ENCODE data around the gene ERGIC1.

Gene ERGIC1

DNA sequence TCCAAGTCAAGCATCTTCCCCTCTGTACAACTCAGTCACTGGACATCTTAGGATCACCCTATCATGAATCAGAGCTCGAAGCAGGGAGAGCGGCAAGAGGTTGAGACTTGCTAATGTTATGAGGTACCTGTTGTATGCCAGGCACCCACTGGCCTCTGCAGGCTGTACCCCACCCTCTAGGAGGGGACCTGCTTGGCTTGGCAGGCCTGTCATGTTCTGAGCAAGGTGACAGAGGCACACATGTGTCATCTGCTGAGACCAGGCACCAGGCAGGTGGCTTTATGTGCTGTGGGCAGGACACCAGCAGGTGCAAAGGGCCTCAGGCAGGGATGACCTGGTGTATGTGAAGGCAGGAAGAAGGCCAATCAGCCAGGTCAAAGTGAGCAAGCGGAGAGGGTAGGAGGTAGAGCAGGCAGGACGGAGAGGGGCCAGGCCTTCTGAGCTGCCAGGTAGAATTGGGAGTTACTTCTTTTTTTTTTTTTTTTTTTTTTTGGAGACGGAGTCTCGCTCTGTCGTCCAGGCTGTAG lies 64.9 kb downstream of the ERGIC1 start:
- no peak for DNase-seq (ENCODE audit: low read depth in 2 of 2, low spot score in 1 of 2)

DNA sequence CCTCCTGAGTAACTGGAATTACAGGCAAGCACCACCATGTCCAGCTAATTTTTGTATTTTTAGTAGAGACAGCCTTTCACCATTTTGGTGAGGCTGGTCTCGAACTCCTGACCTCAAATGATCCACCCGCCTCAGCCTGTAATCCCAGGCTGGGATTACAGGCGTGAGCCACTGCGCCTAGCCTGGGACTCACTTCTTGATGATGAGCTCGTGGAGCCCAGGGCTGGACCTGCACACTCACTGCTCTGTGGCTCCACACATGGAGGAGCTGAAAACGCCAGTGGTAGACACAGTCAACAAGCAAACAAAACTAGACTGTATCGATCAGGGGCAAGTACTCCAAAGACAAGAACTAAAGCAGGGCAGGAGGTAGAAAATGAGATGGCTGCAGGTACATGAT lies 65.4 kb downstream of the ERGIC1 start:
- DNase-seq (ENCODE audit: low read depth in 2 of 2, low spot score in 1 of 2) = no peak

DNA sequence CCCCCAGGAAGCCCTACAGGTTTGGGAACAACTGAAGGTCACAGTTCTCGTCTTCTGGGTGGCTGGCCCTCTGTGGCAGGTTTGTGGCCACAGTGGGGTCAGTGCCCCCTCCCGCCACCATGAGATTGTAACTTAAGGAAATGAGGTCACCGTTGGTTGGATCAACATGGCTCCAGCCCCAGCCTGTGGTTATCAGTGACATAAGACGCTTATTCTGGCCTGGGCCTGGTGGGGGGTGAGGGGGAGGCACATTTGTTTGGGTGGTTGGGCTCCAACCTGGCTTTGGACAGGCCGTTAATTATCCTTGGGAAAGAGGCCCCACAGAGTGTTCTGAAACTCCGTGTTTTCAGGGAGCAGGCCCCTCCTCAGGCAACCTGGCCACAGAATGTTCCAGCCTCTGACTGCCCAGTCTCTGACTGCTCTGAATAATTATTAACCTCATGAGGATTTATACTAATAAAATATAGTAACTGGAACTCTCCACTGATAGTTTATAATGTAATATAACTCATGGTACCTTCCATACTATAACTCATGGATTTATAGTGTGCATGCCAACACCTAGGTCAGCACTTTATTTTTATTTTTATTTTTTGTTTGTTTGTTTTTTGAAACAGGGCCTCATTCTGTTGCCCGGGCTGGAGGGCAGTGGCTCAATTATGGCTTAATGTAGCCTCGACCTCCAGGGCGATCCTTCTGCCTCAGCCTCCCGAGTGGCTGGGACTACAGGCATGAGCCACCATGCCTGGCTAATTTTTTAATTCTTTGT lies 67.1 kb downstream of the ERGIC1 start:
- DNase-seq (ENCODE audit: low read depth in 2 of 2, low spot score in 1 of 2) = no peak

DNA sequence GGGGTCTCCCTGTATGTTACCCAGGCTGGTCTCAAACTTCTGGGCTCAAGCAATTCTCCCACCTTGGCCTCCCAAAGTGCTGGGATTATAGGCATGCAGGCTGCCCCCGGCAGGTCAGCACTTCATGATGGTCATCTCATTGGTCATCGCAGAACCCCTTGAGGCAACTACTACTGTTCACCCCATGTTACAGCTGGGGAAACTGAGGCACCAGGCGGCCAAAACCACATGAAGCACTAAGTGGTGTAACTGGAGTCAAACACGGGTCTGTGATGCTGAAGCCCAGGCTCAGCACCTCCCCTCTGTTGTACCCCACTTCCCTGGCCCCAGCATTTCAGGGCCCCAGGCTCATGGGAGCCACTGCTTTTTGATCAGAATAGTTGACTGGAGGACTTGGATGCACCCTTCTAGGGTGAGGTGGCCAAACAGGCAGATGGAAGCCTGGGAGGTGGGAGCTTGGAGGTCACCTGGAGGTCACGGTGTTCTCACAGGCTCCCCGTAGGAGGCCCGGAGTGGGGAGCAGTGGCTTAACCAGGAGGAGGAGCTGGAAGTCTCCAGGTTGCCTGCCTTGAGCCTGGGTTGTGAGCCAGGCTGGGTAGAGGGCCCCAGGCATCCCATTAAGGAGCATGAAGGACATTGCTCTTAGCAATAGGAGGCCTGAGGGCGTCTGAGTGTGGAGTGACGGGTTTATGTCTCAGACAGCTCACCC lies 67.9 kb downstream of the ERGIC1 start:
- DNase-seq (ENCODE audit: low read depth in 2 of 2, low spot score in 1 of 2) = no peak

DNA sequence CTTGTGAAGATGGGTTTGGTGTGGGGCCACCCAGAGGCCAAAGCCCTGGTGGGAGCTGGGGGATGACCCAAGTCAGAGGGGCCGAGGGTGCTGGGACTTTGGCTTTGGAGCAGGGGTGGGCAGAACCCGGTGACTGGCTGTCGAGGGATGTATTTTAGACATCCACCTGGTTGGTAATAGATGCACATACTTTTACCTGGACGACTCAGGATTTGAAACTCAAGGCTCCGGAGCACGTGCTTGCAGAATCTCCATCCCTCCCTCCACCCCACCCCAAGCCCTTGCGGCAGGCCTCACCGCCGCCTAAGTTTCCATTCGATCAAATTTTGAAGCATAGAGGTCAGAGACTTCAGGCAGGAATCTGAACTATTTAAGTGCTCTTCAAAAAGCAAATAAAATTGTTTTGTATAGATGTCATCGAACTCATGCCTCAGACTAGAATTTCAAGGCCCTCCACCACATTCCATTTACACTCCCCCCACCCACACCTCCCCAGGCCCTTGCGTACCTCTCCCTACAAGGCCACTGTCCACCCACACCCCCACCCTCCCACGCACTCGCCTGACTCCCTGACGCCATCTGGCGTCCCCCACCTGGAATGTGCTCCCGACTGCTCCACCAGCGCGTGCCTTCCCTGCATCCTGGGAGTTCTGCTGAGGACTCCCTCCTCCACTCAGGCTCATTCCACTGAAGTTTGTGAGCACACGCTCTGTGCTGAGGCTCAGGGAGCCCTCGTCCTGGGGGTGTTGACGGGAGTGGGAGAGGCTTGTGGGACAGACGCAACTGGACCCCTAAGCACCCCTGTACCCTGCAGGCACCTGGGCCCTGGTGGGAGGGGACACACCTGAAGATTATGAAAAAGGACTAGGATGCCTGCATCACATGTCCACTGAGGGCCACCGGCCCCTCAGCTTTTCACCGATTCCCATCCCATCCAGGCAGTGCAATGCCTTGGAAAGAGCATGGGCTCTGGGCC lies 68.7 kb downstream of the ERGIC1 start:
- DNase-seq (ENCODE audit: low read depth in 2 of 2, low spot score in 1 of 2) = no peak

DNA sequence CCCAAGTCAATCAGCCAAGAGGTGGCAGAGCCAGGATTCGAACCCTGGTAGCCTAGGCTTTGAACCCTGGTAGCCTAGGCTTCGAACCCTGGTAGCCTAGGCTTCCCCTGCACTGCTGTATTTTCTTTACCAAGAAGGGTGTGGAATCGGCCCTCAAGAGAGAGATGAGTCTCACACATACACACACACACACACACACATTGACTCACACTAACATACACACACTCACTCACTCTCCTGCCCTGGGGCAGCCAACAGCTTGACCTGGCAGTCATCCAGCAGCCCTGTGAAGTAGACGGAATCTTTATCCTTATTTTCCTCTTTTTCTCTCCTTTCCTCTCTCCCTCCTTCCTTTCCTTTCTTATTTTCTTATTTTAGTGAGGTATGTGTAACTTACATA lies 69.7 kb downstream of the ERGIC1 start:
- DNase-seq (ENCODE audit: low read depth in 2 of 2, low spot score in 1 of 2) = no peak

DNA sequence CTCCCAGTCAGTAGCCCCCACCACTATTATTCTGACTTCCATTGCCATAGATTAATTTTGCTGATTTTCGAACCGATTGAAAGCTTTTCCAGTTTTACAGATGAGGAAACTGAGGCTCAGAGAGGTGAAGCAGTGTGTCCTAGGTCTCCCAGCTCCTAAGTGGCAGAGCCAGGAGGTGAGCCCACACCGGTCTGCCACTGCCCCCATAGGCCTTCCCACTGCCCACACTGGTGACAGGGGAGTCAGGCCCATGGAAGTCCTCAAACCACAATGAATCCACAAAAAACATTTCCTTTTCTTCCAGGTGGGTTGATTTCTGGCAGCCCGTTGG lies 70.2 kb downstream of the ERGIC1 start:
- no peak for DNase-seq (ENCODE audit: low read depth in 2 of 2, low spot score in 1 of 2)

DNA sequence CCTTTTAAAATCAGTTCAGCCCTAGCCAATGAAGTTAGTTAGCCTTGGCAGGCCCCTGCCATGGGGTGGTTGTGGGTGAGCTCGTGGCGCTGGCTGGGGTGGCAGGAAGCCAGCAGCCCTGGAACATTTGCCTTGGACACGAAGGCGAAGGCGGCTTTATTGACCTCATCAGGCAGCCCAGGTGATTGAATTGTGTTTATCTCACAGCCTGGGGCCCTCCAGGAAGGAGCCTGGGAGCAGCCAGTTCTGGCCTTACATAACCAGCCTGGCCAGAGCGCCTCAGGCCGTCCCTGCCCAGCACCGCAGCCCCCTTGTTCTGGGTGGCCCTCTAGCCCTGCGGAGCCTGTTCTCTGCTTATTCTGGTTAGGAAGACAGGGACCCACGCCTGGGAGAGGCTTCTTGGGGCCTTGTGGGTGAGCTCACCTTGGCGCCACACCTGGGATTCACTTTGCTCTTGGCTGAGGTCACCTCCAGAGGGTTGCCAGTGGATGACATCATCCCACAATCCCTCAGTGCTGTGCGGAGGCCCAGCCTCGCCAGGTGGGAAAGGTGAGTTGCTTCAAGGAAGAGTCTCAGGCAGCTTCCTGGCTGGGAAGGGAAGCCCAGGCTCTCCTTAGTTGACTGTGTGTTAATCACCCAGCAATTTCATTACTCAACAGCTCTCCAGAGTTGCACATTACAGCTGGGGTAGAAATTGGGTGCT lies 70.7 kb downstream of the ERGIC1 start:
- no peak for DNase-seq (ENCODE audit: low read depth in 2 of 2, low spot score in 1 of 2)

DNA sequence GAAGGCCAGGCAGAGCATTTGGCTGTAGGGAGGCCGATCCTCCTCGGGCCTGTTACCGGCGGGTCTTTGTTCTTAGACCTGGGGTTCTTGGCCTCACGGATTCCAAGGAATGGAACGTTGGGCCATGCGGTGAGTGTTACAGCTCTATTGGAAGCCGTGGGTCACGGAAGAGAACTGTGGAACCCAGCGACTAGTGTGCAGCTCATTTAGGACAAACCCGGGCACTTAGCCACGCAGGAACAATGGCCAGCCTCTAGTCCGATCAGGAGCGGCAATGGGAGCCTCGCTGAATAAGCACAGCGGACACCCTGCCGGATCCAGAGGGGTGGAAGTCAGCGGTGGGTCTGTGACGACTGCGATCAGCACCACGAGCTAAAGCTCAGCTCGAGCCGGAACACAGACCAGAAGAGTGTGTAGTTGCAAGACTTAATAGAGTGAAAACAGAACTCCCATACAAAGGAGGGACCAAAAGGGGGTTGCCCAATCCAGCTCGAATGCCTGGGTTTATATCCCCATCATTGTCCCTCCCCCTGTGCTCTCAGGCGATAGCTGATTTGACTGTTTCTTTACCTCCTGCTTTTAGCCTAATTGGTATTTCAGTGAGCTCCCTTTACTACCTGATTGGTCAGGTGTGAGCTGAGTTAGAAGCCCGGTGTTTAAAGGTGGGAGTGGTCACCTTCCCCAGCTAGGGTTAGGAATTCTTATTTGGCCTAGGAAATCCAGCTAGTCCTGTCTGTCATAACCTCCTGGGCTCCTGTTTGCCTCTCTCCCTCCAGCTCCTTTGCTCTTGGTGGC lies 71.5 kb downstream of the ERGIC1 start:
- DNase-seq (ENCODE audit: low read depth in 2 of 2, low spot score in 1 of 2) = no peak

DNA sequence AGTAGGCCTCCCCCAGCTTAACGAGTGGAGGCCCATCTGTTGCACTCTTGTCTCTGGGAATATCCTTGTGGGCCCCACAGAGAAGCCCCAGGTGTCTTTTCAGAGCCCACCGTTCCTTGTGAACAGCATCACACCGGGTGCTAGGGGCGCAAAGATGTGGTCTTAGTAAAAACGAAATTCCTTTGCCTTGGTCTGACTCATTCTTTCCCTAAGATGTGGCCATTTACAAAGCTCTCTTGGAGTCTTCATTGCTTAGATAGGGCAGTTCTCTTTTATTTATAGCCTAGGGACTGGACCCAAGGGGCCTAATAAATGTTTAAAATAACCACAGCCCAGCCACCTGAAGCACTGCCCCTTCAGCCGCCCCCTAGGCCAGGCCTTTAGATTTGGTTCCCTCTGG lies 72.4 kb downstream of the ERGIC1 start:
- no peak for DNase-seq (ENCODE audit: low read depth in 2 of 2, low spot score in 1 of 2)

DNA sequence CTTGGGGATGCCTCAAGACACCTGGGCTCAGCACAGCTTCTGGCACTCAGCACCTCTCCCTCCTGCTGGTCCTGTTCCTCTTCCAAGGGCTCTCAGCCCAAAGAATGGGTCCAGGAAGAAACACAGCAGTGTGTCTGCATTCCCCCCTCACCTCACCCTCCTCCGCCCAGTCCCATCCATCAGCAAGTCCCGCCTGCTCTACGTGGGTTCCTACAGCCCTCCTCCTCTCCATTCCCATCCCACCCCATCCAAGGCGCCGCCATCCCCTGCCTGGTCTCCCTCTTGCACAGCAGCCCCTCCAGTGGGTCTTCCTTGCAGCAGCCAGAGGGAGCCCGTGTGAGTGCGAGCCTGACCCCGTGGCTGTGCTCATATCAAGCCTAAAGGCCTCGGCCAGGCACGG lies 72.8 kb downstream of the ERGIC1 start:
- no peak for DNase-seq (ENCODE audit: low read depth in 2 of 2, low spot score in 1 of 2)

DNA sequence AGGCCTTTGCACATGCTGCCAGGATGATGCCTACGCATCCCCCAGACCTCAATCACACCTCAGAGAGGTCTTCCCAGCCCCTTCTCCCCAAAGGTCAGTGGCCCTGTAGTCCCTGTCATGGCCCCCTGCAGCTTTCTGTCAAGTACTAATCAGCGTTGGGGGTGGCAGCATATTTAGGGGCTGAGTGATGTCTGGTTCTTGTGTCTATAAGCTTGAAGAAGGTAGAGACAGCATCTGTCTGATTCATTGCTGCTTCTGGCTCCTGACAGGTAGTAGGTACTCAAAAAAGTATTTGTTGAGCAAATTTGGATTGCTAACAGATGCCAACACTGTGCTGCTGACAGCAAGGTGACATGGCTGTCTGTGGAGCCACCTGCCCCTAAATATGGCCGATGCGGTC lies 73.6 kb downstream of the ERGIC1 start:
- no peak for DNase-seq (ENCODE audit: low read depth in 2 of 2, low spot score in 1 of 2)

DNA sequence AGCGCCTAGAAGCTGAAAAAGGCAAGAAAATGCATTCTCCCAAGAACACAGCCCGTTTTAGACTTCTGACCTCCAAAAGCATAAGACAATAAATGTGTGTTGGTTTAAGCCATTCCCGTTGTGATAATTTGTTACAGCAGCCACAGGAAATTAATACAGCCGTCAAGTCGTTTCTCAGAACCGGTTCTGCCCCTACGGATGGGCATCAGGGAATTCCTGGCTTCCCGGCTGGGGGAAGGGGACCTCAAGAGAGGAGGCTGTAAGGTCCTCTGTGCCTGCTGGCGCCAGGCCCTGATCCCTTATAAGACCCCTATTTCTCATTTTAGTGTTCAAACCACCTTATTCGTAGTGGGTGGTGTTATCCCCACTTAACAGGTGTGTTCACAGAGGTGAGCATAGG lies 74.6 kb downstream of the ERGIC1 start:
- DNase-seq (ENCODE audit: low read depth in 2 of 2, low spot score in 1 of 2) = no peak

DNA sequence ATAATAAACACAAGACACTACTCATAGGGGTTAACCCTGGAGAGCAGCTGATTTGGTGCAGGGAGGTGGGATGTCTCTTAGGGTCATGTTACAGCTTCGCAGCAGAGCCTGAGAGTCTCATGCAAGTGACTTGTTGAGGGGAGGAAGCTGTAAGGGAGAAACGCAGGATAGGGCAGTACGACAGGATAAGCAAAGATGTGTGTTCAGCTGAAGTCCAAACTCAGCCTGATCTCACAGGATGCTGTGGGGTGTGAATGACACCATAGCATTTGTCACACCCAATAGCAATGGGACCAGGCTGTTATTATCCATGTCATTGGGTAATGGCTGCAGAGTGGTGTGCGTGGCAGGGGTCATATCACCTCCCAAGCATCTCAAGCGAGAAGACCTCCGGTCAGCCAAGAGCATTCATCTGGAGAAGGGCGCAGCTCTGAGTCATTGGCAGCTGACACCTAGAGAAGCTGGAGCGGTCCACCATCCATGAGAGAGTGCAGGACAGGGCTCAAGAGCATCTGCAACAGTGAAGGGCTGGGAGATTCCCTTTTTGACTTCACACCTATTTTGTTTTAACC lies 76.0 kb downstream of the ERGIC1 start:
- no peak for DNase-seq (ENCODE audit: low read depth in 2 of 2, low spot score in 1 of 2)

DNA sequence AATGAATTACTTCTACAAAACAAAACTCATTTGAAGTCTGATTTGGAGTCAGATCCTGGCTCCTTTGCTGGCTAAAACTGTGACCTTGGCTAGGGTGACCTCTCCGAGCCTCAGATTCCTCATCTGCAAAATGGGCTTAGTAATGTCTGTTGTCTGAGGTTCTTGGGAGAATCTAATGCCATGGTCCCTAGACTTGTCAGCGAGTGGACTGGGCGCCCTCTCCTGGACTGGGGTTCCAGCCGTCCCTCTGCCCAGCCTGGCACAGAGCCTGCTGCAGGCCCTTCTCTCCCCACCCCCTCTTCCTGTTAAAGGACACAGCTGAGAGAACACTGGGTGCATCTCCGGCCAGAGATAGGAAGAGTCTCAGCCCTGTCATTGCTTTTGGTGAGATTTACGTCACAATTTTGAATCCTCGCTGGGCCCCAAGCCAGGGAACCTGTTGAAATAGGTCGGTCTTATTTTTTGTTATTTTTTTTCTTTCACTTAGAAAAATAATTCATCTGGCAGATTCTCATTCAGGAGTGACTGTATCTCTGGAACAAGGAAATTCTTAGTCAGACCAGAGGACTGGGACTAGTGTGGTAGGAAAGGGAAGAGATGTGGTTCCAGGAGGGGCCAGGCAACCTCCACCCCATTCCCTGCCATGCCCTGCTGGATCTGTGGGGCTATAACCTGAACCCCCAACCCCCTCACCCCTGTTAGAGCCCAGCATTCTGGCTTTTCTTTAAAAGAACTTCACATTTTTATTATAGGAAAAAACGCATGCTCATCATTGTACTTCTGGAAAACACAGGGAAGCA lies 77.0 kb downstream of the ERGIC1 start:
- no peak for DNase-seq (ENCODE audit: low read depth in 2 of 2, low spot score in 1 of 2)

DNA sequence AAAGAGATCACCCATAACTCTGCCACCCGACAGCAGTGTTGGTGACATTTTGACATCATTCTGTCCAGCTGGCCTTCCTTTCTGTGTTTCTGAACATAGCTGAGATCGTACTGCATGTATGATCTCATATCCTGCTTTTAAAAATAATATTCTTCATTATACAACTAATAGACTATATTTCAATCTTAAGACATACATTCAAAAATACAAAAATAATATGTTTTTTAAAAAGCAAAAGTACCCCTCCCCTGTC lies 77.5 kb downstream of the ERGIC1 start:
- no peak for DNase-seq (ENCODE audit: low read depth in 2 of 2, low spot score in 1 of 2)

DNA sequence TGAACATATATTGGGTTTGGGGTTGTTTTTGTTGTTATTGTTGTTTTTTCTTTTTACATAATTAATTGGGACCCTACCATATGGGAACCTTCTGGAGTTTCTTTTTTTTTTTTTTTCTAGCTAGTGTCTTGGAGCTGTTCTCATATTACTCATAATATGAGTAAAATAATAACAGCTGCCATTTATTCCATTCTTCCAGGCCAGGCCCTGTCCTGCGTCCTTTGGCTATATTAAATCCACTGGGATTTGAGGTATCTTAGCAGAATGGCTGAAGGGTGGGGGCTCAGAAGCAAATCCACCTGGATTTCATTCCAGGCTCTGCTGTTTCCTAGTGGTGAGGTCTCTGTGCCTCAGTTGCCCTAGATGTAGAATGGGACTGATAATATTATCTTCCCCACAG lies 77.9 kb downstream of the ERGIC1 start:
- DNase-seq (ENCODE audit: low read depth in 2 of 2, low spot score in 1 of 2) = no peak

DNA sequence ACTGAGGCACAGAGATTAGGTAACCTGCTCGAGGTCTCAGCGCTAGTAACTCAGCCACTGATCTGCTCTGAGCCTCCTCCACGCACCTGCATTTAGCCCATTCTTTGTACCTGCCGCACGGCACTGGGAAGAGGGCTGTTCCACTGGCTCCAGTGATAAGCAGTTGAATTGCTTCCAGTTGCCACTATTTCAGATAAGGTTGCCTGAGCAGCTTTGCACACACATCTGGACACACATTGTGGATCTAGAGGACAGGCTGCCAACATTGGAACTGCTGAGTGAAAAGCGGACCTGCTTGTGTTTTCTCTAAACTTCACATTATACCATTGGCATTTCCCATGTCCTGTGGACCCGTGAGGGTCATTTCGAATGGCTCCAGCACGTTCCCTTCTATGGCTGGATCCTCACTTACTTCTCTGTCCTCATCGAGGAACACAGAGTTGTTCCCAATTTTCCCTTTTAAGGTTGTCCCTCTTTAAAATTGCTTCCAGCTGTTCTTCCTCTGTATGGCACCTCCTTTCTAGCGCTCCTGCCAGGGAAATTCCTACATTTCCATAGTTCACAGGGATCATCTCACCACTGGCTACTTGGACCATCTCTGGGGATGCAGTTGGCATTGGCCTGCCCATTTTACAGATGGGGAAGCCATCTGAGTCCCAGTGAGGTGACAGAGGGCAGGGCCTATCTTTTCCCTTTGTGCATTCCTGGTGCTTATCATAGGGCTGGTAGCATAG lies 79.2 kb downstream of the ERGIC1 start:
- no peak for DNase-seq (ENCODE audit: low read depth in 2 of 2, low spot score in 1 of 2)

DNA sequence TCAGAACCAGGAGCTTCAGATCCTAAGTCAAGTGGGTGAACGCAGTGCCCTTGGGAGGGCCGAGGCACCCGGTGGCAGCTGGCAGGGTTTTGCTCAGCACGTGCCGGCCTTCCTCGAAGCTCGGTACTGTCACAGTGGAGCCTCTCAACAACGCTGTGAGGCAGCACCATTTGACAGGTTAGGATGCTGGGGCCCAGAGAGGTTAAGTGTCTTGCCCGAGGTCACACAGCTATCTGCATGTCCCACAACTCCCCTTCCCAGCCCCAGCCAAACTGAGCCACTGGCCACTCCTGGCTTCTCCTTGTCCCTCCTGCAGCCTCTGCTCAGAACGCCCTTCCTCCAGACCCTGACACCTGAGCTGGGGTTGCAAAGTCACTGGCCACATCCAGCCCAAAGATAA lies 81.5 kb downstream of the ERGIC1 start:
- no peak for DNase-seq (ENCODE audit: low read depth in 2 of 2, low spot score in 1 of 2)
